HG03565 (cell line): Measurements from ENCODE around the gene PANK2.

Experiments
- ATAC-seq: cut with Tn5 transposase; IDR thresholded peaks from one replicate; pipeline ENCODE4 v1.9.1; 2021; ENCODE audit warnings: mild to moderate bottlenecking, moderate library complexity; ENCODE audit not compliant: unreplicated experiment

PANK2 gene

GRCh38 chr20:3973705-3974104, 84.5 kb downstream of the PANK2 start:
- ATAC-seq, result no peak

GRCh38 chr20:3976511-3976910, 87.3 kb downstream of the PANK2 start:
- ATAC-seq, result no peak
